Fibroblast of villous mesenchyme (primary cell): ENCODE measurements around the gene IGSF23. TPM values are rescaled to one million over a fixed set of nuclear protein-coding genes. Genes with fewer than 3 reads are reported as not detected.
A peak's percentile ranks its signal among the peaks of the same experiment; 100 is the strongest.
"Not testable (repeated sequence)": the region's sequence is repeated elsewhere in the genome, so short reads cannot be mapped to it uniquely, and the experiment has no call there.

Source experiments
- DNase-seq: peaks from one replicate; pipeline ENCODE4 v3.0.0-alpha.2; 2010; ENCODE audit warnings: low read depth
- H3K4me3 ChIP-seq: 2 replicates; pipeline ENCODE4 v1.5.1; 2011; ENCODE audit warnings: low read depth, mild to moderate bottlenecking, low read length
- CTCF ChIP-seq: IDR thresholded peaks from 2 replicates; pipeline ENCODE4 v1.5.1; 2012; ENCODE audit warnings: low read depth, mild to moderate bottlenecking, low read length; ENCODE audit not compliant: insufficient read depth
- small RNA-seq: library from RNA; depleted of rRNA; stranded (forward); fragments of <200 nt; gene quantifications from one replicate; pipeline ENCODE3, GENCODE V24; 2012
- total RNA-seq: library from RNA; depleted of rRNA; stranded (reverse); fragments of >200 nt; gene quantifications from 2 replicates; pipeline ENCODE4 v1.2.3, GENCODE V29; 2012

The IGSF23 gene
- total RNA-seq, 1 donor, result 0.43 TPM

DNA sequence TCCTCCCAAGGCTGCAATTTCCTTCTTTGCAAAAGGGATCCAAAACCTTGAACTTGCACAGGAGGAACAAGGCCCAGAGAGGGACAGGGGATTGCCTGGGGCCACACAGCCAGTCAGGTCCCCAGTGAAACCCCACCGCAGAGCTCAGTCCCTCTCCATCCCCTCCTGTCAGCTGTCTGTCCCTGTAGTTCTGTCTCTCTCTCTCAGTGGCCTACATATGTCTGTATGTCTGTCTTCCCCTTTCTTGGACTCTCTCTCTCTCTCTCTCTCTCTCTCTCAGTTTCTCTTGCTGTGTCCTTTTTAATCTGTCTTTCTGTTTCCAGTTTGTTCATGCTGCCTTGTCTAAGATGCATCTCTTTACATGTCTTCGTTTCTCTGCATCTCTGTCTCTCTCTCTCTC lies 69.4 kb downstream of the IGSF23 start:
- TF ChIP-seq CTCF, result no peak
- no peak overlapping the region for H3K4me3 ChIP-seq
- no peak for DNase-seq

DNA sequence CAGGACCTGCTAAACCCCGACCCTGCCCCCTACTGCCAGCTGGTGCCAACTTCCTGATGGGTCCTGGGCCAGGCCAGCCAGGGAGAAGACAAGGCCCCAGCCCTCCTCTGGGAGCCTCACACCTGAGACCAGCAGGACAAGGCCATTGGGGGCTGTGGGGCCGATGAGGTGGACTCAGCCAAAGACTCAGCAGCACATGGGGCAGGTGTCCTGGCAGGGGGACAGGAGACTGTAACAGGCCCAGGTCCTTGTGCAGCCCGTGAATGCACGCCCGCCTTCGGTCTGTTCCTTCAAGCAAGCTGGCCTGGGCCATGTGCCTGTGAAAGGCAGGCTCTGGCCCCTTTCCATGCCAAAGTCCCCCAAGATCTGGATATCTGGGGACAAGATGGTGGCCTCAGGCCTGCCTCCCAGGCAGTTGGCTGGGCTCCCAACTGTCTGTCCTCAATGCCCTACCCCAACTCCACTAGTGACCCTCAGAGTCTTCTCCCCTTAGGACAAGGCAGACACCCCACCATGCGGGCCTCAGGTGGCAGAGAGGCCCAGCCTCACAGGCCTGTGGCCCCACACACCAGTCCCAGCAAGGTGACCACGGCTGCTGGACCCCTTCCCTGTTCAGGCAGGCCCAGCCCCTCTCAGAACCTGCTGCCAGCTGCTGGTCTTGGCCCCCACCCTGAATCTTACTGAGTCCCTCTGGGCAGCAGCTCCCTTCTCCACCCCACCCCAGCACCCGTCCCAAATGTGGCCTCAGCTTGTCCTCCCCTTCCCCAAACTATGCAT lies 70.3 kb downstream of the IGSF23 start:
- DNase-seq, result no peak
- TF ChIP-seq CTCF, result no peak

DNA sequence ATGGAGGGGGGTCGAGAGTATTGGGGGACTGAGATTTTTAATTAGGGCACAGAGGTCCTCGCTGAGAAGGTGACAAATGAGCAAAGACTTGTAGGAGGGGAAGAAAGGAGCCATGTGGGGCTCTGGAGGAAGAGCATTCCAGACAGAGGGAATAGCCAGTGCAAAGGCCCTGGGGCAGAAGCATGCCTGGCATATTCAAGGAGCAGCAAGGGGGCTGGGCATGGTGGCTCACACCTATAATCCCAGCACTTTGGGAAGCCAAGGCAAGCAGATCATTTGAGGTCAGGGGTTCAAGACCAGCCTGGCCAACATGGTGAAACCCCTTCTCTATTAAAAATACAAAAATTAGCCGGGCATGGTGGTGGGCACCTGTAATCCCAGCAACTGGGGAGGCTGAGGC lies 71.0 kb downstream of the IGSF23 start:
- H3K4me3 ChIP-seq, DNase-seq: not testable (repeated sequence)

More for the DNA sequence above, 70.3 kb downstream of the IGSF23 start:
- H3K4me3 ChIP-seq, result no peak overlapping the region

GRCh38 chr19:44684892-44685863 lies 71.8 kb downstream of the IGSF23 start:
- TF ChIP-seq CTCF, result no peak
- H3K4me3 ChIP-seq, result no peak overlapping the region
- DNase-seq, result peak; percentile 98

DNA sequence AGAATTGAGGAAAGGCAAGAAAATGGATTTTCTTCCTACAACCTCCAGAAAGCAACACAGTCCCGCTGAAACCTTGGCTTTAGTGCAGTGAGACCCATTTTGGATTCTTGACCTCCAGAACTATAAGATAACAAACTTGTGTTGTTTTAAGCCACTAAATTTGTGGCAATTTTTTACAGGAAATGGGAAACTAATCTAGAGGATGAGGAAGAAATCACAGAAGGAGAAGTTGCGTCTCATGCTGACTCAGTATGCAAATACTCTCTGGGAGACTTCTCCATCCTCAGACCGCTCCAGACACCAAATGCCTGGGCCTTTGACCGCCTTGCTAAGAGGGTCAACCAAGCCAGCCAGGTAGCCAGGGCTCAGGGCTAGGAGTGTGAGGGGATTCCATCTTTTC lies 72.5 kb downstream of the IGSF23 start:
- peak; percentile 56 for DNase-seq
- no peak overlapping the region for H3K4me3 ChIP-seq
- no peak for TF ChIP-seq CTCF

Small RNAs within 50 kb of the gene (small RNA-seq; reads per million reads assigned to genes)
- not detected for gene AC243964.1

Other genes with a start within 250 kb of the IGSF23 start
- 1.6 and 3.9 TPM in 2 replicates for gene ZNF285, start 212.0 kb upstream of the IGSF23 start, total RNA-seq
- gene ZNF229, start 165.1 kb upstream of the IGSF23 start, total RNA-seq, result 12.6 and 13.4 TPM in 2 replicates
- 6.4 and 9.5 TPM in 2 replicates for gene ZNF180, start 113.0 kb upstream of the IGSF23 start, total RNA-seq
- gene CEACAM20, start 83.9 kb upstream of the IGSF23 start, total RNA-seq, result not detected in 2 replicates
- gene PVR, start 30.3 kb downstream of the IGSF23 start, total RNA-seq, result 114 and 156 TPM in 2 replicates
- 2.6 and 5.6 TPM in 2 replicates for gene CEACAM19, start 57.9 kb downstream of the IGSF23 start, total RNA-seq
- under 0.01 and 0.32 TPM in 2 replicates for gene CEACAM16, start 85.6 kb downstream of the IGSF23 start, total RNA-seq
- gene BCL3, start 135.1 kb downstream of the IGSF23 start, total RNA-seq, result 8.6 and 10.0 TPM in 2 replicates
- under 0.01 TPM in 2 replicates for gene CBLC, start 164.3 kb downstream of the IGSF23 start, total RNA-seq
- gene BCAM, start 195.5 kb downstream of the IGSF23 start, total RNA-seq, result 10.3 and 15.1 TPM in 2 replicates
- gene NECTIN2, start 232.7 kb downstream of the IGSF23 start, total RNA-seq, result 133 and 134 TPM in 2 replicates